ENCODE results near the gene OR13C5.
A peak's percentile ranks its signal among the peaks of the same experiment; 100 is the strongest.
"Not testable (repeated sequence)": the region's sequence is repeated elsewhere in the genome, so short reads cannot be mapped to it uniquely, and the experiment has no call there.

Gene OR13C5

DNA sequence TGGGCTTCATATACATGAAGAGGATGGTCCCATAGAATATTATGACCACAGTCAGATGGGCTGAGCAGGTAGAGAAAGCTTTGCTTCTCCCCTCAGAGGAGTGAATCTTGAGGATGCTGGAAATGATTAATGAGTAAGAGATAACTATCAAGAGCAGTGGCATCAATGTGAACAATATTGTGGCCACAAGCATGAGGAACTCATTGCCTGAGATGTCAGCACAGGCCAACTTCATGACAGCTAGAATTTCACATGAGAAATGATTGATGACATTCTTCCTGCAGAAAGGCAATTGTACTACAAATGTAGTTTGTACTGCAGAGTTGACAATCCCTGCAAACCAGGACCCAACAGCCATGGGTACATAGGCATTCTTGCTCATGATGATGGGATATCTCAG lies 18.2 kb upstream of the OR13C5 start:
- H3K4me1 ChIP-seq (ENCODE audit: low read length), result no peaks in the 10 kb centered on the region
- H3K9me3 ChIP-seq (ENCODE audit: insufficient read depth, low read length), result no peaks in the 10 kb centered on the region
- no peak overlapping the region for H3K9ac ChIP-seq (ENCODE audit: low read length)
- no peak overlapping the region for H3K4me2 ChIP-seq (ENCODE audit: low read length)
- no peaks in the 10 kb centered on the region for H3K79me2 ChIP-seq (ENCODE audit: low read length)
- TF ChIP-seq CTCF (IDR thresholded peaks at IDR 0.05; ENCODE audit: low read depth, low read length) (no peak), EZH2phosphoT487 (IDR thresholded peaks at IDR 0.05; ENCODE audit: low read depth) (no peak)
- no peaks in the 10 kb centered on the region for H4K20me1 ChIP-seq (ENCODE audit: insufficient read depth, low read length)
- no peak overlapping the region for H3K4me3 ChIP-seq (ENCODE audit: low read length)
- H3K36me3 ChIP-seq (replicated peaks; ENCODE audit: low read depth, low read length), result no peaks in the 10 kb centered on the region
- H3K27ac ChIP-seq (ENCODE audit: low read length), result no peak overlapping the region
- no peak overlapping the region for H2AFZ ChIP-seq (ENCODE audit: low read depth, low read length)
- no peaks in the 10 kb centered on the region for H3K27me3 ChIP-seq (ENCODE audit: low read depth, low read length)

GRCh38 chr9:104611213-104611612 lies 12.0 kb upstream of the OR13C5 start:
- TF ChIP-seq CTCF (IDR thresholded peaks at IDR 0.05; ENCODE audit: low read depth, low read length), result no peak
- TF ChIP-seq EZH2phosphoT487 (IDR thresholded peaks at IDR 0.05; ENCODE audit: low read depth), result no peak
- no peaks in the 10 kb centered on the region for H3K4me1 ChIP-seq (ENCODE audit: low read length)
- no peaks in the 10 kb centered on the region for H3K79me2 ChIP-seq (ENCODE audit: low read length)
- no peak overlapping the region for H3K4me2 ChIP-seq (ENCODE audit: low read length)
- no peak overlapping the region for H3K4me3 ChIP-seq (ENCODE audit: low read length)
- H3K36me3 ChIP-seq (replicated peaks; ENCODE audit: low read depth, low read length), result no peaks in the 10 kb centered on the region
- no peaks in the 10 kb centered on the region for H3K9me3 ChIP-seq (ENCODE audit: insufficient read depth, low read length)
- no peaks in the 10 kb centered on the region for H3K27me3 ChIP-seq (ENCODE audit: low read depth, low read length)
- H4K20me1 ChIP-seq (ENCODE audit: insufficient read depth, low read length), result no peaks in the 10 kb centered on the region
- no peak overlapping the region for H3K9ac ChIP-seq (ENCODE audit: low read length)
- no peak overlapping the region for H2AFZ ChIP-seq (ENCODE audit: low read depth, low read length)
- no peak overlapping the region for H3K27ac ChIP-seq (ENCODE audit: low read length)

DNA sequence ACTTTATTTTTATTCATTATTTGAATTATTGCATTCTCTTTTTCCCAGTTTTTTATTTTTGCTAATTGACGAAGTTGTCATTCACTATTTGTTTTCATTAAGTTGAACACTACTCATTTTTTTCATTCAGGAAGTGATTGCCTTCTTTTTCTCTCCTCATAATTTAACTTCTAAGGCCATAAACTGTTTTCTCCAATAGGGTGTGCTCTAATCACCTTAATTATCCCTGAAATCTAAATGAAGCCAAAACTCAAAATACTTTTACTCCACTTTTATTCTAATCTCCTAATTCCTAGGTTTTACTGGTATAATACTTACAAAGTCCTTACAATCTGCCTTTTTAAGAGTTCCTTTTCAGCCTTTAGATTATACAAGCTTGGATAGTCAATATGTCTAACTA lies 9.1 kb upstream of the OR13C5 start:
- no peaks in the 10 kb centered on the region for H3K36me3 ChIP-seq (replicated peaks; ENCODE audit: low read depth, low read length)
- no peaks in the 10 kb centered on the region for H4K20me1 ChIP-seq (ENCODE audit: insufficient read depth, low read length)
- no peak overlapping the region for H3K4me3 ChIP-seq (ENCODE audit: low read length)
- TF ChIP-seq EZH2phosphoT487 (IDR thresholded peaks at IDR 0.05; ENCODE audit: low read depth) (no peak), CTCF (IDR thresholded peaks at IDR 0.05; ENCODE audit: low read depth, low read length) (peak; percentile 46)
- no peaks in the 10 kb centered on the region for H3K4me1 ChIP-seq (ENCODE audit: low read length)
- H3K9ac ChIP-seq (ENCODE audit: low read length), result no peak overlapping the region
- H3K27me3 ChIP-seq (ENCODE audit: low read depth, low read length), result no peaks in the 10 kb centered on the region
- no peaks in the 10 kb centered on the region for H3K9me3 ChIP-seq (ENCODE audit: insufficient read depth, low read length)
- H2AFZ ChIP-seq (ENCODE audit: low read depth, low read length), result no peak overlapping the region
- H3K4me2 ChIP-seq (ENCODE audit: low read length), result no peak overlapping the region
- H3K27ac ChIP-seq (ENCODE audit: low read length), result no peak overlapping the region
- H3K79me2 ChIP-seq (ENCODE audit: low read length), result no peaks in the 10 kb centered on the region

DNA sequence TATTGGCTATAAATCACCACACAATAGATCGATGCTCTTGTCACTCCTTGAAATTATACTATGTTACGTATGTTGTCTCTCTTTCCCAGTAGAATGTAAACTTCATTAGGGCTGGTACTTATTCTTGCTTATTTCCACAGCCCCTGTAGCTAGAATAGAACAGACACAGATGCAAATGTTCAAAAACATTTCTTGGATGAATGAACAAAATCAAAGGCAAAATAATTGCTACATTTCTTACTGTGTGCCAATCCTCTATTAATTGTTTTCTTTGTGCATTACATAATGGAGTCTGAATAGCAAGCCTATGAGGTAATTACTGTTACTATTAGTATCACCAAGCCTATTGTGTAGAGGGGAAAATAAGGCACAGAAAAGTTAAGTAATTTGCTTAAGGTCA lies 6.9 kb upstream of the OR13C5 start:
- Histone ChIP-seq H3K79me2 (ENCODE audit: low read length) (no peaks in the 10 kb centered on the region), H3K4me1 (ENCODE audit: low read length) (no peaks in the 10 kb centered on the region), H3K9ac (ENCODE audit: low read length) (no peak overlapping the region), H3K4me2 (ENCODE audit: low read length) (no peak overlapping the region), H3K27ac (ENCODE audit: low read length) (no peak overlapping the region), H2AFZ (ENCODE audit: low read depth, low read length) (no peak overlapping the region), H4K20me1 (ENCODE audit: insufficient read depth, low read length) (no peaks in the 10 kb centered on the region), H3K9me3 (ENCODE audit: insufficient read depth, low read length) (no peaks in the 10 kb centered on the region), H3K36me3 (replicated peaks; ENCODE audit: low read depth, low read length) (no peaks in the 10 kb centered on the region), H3K27me3 (ENCODE audit: low read depth, low read length) (no peaks in the 10 kb centered on the region), H3K4me3 (ENCODE audit: low read length) (no peak overlapping the region)
- TF ChIP-seq EZH2phosphoT487 (IDR thresholded peaks at IDR 0.05; ENCODE audit: low read depth) (no peak), CTCF (IDR thresholded peaks at IDR 0.05; ENCODE audit: low read depth, low read length) (no peak)

- not testable (repeated sequence) for H3K4me1 ChIP-seq (ENCODE audit: low read length); H2AFZ ChIP-seq (ENCODE audit: low read depth, low read length); H3K4me2 ChIP-seq (ENCODE audit: low read length); H4K20me1 ChIP-seq (ENCODE audit: insufficient read depth, low read length); H3K27me3 ChIP-seq (ENCODE audit: low read depth, low read length); H3K27ac ChIP-seq (ENCODE audit: low read length); H3K9me3 ChIP-seq (ENCODE audit: insufficient read depth, low read length); H3K9ac ChIP-seq (ENCODE audit: low read length); H3K4me3 ChIP-seq (ENCODE audit: low read length); H3K36me3 ChIP-seq (replicated peaks; ENCODE audit: low read depth, low read length); H3K79me2 ChIP-seq (ENCODE audit: low read length)
These were observed 6.3 kb upstream of the OR13C5 start, which contains the start of gene OR13C2 for GRCh38 chr9:104605527-104605926. OR13C2 (minus strand) TSS chr9:104605627; CDS start chr9:104605627, 0 bp downstream.

Data from OCI-LY3 (cell line).